SK-N-SH treated with all-trans-retinoic acid at 6 μM for 48 hours (cell line): ENCODE results near the gene ACTN1.

Experiments
- ATAC-seq: fragments of 200-7000 bp; cut with Tn5 transposase; 3 replicates; pipeline ENCODE4 v1.9.1; 2020; ENCODE audit warnings: mild to moderate bottlenecking, moderate library complexity
- ARNTL ChIP-seq: fragments of 450-650 bp; formaldehyde crosslinking; IDR thresholded peaks from 2 replicates; pipeline ENCODE4 v1.5.0; 2020; ENCODE audit warnings: low read depth, mild to moderate bottlenecking, moderate library complexity, borderline replicate concordance
- BACH2 ChIP-seq: fragments of 250-450 bp; sonication (Bioruptor Pico); IDR thresholded peaks from 2 replicates; pipeline ENCODE4 v1.9.0; 2021; ENCODE audit warnings: mild to moderate bottlenecking, borderline replicate concordance
- CSDC2 ChIP-seq: fragments of 250-450 bp; sonication (Bioruptor Pico); IDR thresholded peaks from 2 replicates; pipeline ENCODE4 v1.5.0; 2020; ENCODE audit warnings: mild to moderate bottlenecking, moderate library complexity
- CSRNP3 ChIP-seq: fragments of 250-450 bp; sonication (Bioruptor Pico); IDR thresholded peaks from 2 replicates; pipeline ENCODE4 v1.5.1; 2021; ENCODE audit warnings: mild to moderate bottlenecking, moderate library complexity
- ESRRG ChIP-seq: fragments of 250-450 bp; sonication (Bioruptor Pico); IDR thresholded peaks from 2 replicates; pipeline ENCODE4 v1.6.1; 2021; ENCODE audit warnings: mild to moderate bottlenecking
- GLIS3 ChIP-seq: fragments of 250-450 bp; sonication (Bioruptor Pico); IDR thresholded peaks from 2 replicates; pipeline ENCODE4 v1.5.0; 2020; ENCODE audit warnings: mild to moderate bottlenecking, moderate library complexity
- ISL1 ChIP-seq: fragments of 250-450 bp; sonication (Bioruptor Pico); IDR thresholded peaks from 2 replicates; pipeline ENCODE4 v2.1.2; 2022; ENCODE audit warnings: mild to moderate bottlenecking, moderate library complexity
- OSR1 ChIP-seq: fragments of 250-450 bp; sonication (Bioruptor Pico); IDR thresholded peaks from 2 replicates; pipeline ENCODE4 v1.8.0; 2022; ENCODE audit warnings: moderate library complexity, mild to moderate bottlenecking, inconsistent platforms
- PATZ1 ChIP-seq: fragments of 250-450 bp; sonication (Bioruptor Pico); IDR thresholded peaks from 2 replicates; pipeline ENCODE4 v1.8.0; 2020; ENCODE audit warnings: mild to moderate bottlenecking, moderate library complexity, borderline replicate concordance
- POU6F1 ChIP-seq: fragments of 250-450 bp; sonication (Bioruptor Pico); IDR thresholded peaks from 2 replicates; pipeline ENCODE4 v1.8.0; 2021; ENCODE audit warnings: low read depth, mild to moderate bottlenecking, moderate library complexity, borderline replicate concordance
- PPARA ChIP-seq: fragments of 250-450 bp; sonication (Bioruptor Pico); IDR thresholded peaks from 2 replicates; pipeline ENCODE4 v1.5.0; 2020; ENCODE audit warnings: mild to moderate bottlenecking, borderline replicate concordance
- RARB ChIP-seq: fragments of 250-450 bp; sonication (Bioruptor Pico); IDR thresholded peaks from 2 replicates; pipeline ENCODE4 v1.8.0; 2021; ENCODE audit warnings: mild to moderate bottlenecking, moderate library complexity
- SNAI2 ChIP-seq: fragments of 250-450 bp; sonication (Bioruptor Pico); IDR thresholded peaks from 2 replicates; pipeline ENCODE4 v1.5.0; 2020; ENCODE audit warnings: mild to moderate bottlenecking, moderate library complexity
- TCF4 ChIP-seq: fragments of 250-450 bp; sonication (Bioruptor Pico); IDR thresholded peaks from 2 replicates; pipeline ENCODE4 v1.8.0; 2021; ENCODE audit warnings: mild to moderate bottlenecking, moderate library complexity, borderline replicate concordance
- TOX ChIP-seq: fragments of 250-450 bp; sonication (Bioruptor Pico); IDR thresholded peaks from 2 replicates; pipeline ENCODE4 v1.8.0; 2021; ENCODE audit warnings: mild to moderate bottlenecking, moderate library complexity, borderline replicate concordance
- TSHZ2 ChIP-seq: fragments of 250-450 bp; sonication (Bioruptor Pico); IDR thresholded peaks from 2 replicates; pipeline ENCODE4 v1.5.0; 2020; ENCODE audit warnings: mild to moderate bottlenecking, moderate library complexity
- ZC3H10 ChIP-seq: fragments of 250-450 bp; sonication (Bioruptor Pico); IDR thresholded peaks from 2 replicates; pipeline ENCODE4 v1.5.1; 2021; ENCODE audit warnings: mild to moderate bottlenecking, moderate library complexity
- ZFP3 ChIP-seq: fragments of 250-450 bp; sonication (Bioruptor Pico); IDR thresholded peaks from 2 replicates; pipeline ENCODE4 v1.5.0; 2020; ENCODE audit warnings: mild to moderate bottlenecking, moderate library complexity
- ZFP30 ChIP-seq: fragments of 450-650 bp; formaldehyde crosslinking; IDR thresholded peaks from 2 replicates; pipeline ENCODE4 v1.5.0; 2022; ENCODE audit warnings: mild to moderate bottlenecking, moderate library complexity
- ZNF565 ChIP-seq: fragments of 450-650 bp; formaldehyde crosslinking; conservative IDR thresholded peaks from 2 replicates; pipeline ENCODE4 v1.5.0; 2020; ENCODE audit warnings: low read depth, mild to moderate bottlenecking, moderate library complexity
- ZNF70 ChIP-seq: fragments of 450-650 bp; formaldehyde crosslinking; IDR thresholded peaks from 2 replicates; pipeline ENCODE4 v1.5.0; 2020; ENCODE audit warnings: mild to moderate bottlenecking, moderate library complexity
- ZNF8 ChIP-seq: fragments of 450-650 bp; formaldehyde crosslinking; IDR thresholded peaks from 2 replicates; pipeline ENCODE4 v1.5.0; 2020; ENCODE audit warnings: mild to moderate bottlenecking, moderate library complexity
- TF ChIP-seq, protein P1 (sequence below): fragments of 250-450 bp; sonication (Bioruptor Pico); IDR thresholded peaks from 2 replicates; pipeline ENCODE4 v1.5.1; 2020; ENCODE audit warnings: low read depth, mild to moderate bottlenecking, moderate library complexity

Gene ACTN1

GRCh38 chr14:68840454-68840853 lies 138.6 kb downstream of the ACTN1 start:
- no peak for ATAC-seq

GRCh38 chr14:68836082-68836481 lies 143.0 kb downstream of the ACTN1 start:
- ATAC-seq = no peak
- TF ChIP-seq ZFP30 (CRISPR knock-in tag) (no peak), ZC3H10 (no peak), ISL1 (CRISPR knock-in tag) (no peak), ZFP3 (CRISPR knock-in tag) (no peak), ESRRG (CRISPR knock-in tag) (no peak), SNAI2 (no peak), ARNTL (CRISPR knock-in tag) (no peak), ZNF70 (no peak), GLIS3 (CRISPR knock-in tag) (no peak), BACH2 (CRISPR knock-in tag) (no peak), TOX (CRISPR knock-in tag) (no peak)

More at GRCh38 chr14:68840454-68840853, 138.6 kb downstream of the ACTN1 start:
- TF ChIP-seq ARNTL (CRISPR knock-in tag) (no peak), PPARA (CRISPR knock-in tag) (no peak), TSHZ2 (CRISPR knock-in tag) (no peak), GLIS3 (CRISPR knock-in tag) (no peak), BACH2 (CRISPR knock-in tag) (no peak), POU6F1 (CRISPR knock-in tag) (no peak), ISL1 (CRISPR knock-in tag) (no peak), ZNF8 (no peak), TCF4 (no peak), SNAI2 (no peak), CSRNP3 (no peak), ESRRG (CRISPR knock-in tag) (no peak), ZC3H10 (no peak), TOX (CRISPR knock-in tag) (no peak), RARB (no peak), ZFP3 (CRISPR knock-in tag) (no peak), ZNF565 (no peak), CSDC2 (CRISPR knock-in tag) (no peak), PATZ1 (CRISPR knock-in tag) (no peak)
- TF ChIP-seq, protein P1, sequence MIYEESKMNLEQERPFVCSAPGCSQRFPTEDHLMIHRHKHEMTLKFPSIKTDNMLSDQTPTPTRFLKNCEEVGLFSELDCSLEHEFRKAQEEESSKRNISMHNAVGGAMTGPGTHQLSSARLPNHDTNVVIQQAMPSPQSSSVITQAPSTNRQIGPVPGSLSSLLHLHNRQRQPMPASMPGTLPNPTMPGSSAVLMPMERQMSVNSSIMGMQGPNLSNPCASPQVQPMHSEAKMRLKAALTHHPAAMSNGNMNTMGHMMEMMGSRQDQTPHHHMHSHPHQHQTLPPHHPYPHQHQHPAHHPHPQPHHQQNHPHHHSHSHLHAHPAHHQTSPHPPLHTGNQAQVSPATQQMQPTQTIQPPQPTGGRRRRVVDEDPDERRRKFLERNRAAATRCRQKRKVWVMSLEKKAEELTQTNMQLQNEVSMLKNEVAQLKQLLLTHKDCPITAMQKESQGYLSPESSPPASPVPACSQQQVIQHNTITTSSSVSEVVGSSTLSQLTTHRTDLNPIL (CRISPR knock-in tag) = no peak

GRCh38 chr14:68834816-68835215 lies 144.3 kb downstream of the ACTN1 start:
- ATAC-seq = no peak
- TF ChIP-seq ISL1 (CRISPR knock-in tag) (no peak), GLIS3 (CRISPR knock-in tag) (no peak), OSR1 (CRISPR knock-in tag) (no peak), TCF4 (no peak), CSRNP3 (no peak), ZFP30 (CRISPR knock-in tag) (no peak), ZNF70 (no peak), RARB (no peak), POU6F1 (CRISPR knock-in tag) (no peak)
- TF ChIP-seq, protein P1 (CRISPR knock-in tag) = no peak
